Bone marrow (tissue), 2 donors: ENCODE measurements around the gene TPD52L1.
A peak's percentile ranks its signal among the peaks of the same experiment; 100 is the strongest.

Experiments
- DNase-seq, 2 donors: peaks; one replicate each; lab custom pipeline; 2025; lab: John Stamatoyannopoulos, UW

Gene TPD52L1

GRCh38 chr6:125307150-125307838 is 153.7 kb downstream of the TPD52L1 start:
- DNase-seq, result no peak

DNA sequence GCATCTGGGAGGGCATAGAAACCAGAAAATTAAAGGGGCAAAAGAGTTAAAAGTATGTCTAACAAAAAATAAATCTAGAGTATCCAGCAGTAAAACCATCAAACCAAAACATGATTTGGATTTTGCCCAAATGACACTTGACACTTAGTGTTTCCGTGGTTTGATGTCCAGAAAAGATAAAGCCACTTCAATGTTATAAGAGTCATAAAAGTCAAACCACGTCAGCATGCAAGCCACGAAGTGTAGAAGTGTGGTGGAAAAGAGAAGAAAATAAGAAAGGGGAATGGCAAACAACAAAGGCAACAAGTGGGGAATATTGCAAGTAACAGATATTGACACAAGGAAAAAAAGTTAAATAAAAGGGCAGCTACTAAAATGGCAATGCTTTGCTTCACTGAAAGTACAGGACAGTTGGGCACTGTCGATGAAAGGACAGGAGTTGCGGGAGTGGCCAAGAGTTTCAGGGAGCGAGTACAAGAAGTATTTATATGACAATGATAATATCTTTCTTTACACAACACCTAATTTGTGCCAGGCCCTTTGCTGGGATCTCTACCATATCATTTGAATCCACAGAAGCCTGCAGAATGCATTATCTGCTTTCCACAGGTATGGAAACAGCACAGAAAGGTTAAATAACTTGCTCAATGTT is 154.5 kb downstream of the TPD52L1 start:
- no peak for DNase-seq

DNA sequence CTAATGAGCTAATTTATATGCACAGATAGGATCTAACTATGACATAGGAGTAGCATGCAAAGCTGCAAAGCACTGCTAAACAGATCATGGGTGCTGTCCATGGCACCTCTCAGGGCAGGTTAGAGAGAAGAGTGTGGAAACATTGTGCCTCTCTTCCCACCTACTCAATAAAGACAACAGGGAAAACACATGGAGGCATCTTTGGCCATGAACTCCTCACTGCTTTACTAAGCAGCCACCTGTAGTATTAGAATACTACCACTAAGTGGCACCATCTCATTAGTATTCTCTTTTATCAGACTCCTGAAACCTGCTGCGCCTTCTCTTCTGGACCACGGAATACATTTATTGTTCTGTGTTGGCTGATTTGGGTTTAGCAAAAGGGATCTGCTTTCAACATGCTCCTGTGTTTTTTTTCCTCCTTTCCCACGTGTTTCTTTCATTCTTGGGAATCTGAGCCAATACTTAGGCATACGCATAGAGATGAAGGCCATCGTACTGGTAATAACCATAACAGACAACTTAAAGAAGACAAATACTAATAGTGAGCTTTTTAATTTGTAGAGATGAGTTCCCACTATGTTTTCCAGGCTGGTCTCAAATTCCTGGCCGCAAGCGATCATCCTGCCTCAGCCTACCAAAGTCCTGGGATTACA is 157.5 kb downstream of the TPD52L1 start:
- peak in 1 of 2 donors; percentile 71 for DNase-seq

- DNase-seq, result no peak
These were observed 158.9 kb downstream of the TPD52L1 start for GRCh38 chr6:125312478-125312877.

DNA sequence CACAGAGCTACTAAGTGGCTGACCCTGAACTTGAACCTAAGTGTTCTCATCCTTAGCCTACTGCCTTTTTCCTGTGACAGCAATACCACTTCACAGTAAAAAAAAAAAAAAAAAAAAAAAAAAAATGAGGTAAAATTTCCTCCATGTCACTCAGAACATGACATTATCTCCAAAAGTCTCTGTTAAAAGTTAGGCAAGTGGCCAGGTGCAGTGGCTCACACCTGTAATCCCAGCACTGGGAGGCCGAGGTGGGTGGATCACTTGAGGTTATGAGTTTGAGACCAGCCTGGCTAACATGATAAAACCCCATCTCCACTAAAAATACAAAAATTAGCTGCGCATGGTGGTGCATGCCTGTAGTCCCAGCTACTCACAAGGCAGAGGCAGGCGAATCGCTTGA is 159.4 kb downstream of the TPD52L1 start:
- DNase-seq, result no peak
